Naive B cell (primary cell): Measurements from ENCODE around the gene AQP6. TPM values are rescaled to one million over a fixed set of nuclear protein-coding genes. Genes with fewer than 3 reads are reported as not detected.
A peak's percentile ranks its signal among the peaks of the same experiment; 100 is the strongest.

Experiments
- ATAC-seq, 2 donors: fragments of 150-1000 bp; cut with Tn5 transposase; 2 replicates each; pipeline ENCODE4 v1.10.0; 2021; ENCODE audit warnings: low read depth in 2 of 2, mild to moderate bottlenecking in 2 of 2, moderate library complexity in 2 of 2
- DNase-seq: peaks from one replicate; pipeline ENCODE4 v3.0.0; 2022
- H3K27ac Mint-ChIP-seq, 6 donors: one replicate each; pipeline ENCODE4 v1.8.0; 2020 to 2022; ENCODE audit warnings: mild to moderate bottlenecking in 6 of 6, mixed read lengths in 6 of 6, moderate library complexity in 5 of 6, inconsistent platforms in 2 of 6
- H3K27me3 Mint-ChIP-seq, 3 donors: one replicate each; pipeline ENCODE4 v1.8.0; 2021 to 2022; ENCODE audit warnings: mixed read lengths in 3 of 3, mild to moderate bottlenecking in 1 of 3
- H3K36me3 Mint-ChIP-seq, 2 donors: one replicate each; pipeline ENCODE4 v1.8.0; 2020 to 2022; ENCODE audit warnings: mixed read lengths in 2 of 2, inconsistent platforms in 1 of 2, mild to moderate bottlenecking in 1 of 2
- H3K4me1 Mint-ChIP-seq, 3 donors: one replicate each; pipeline ENCODE4 v1.8.0; 2020 to 2022; ENCODE audit warnings: mixed read lengths in 3 of 3, inconsistent platforms in 1 of 3, mild to moderate bottlenecking in 1 of 3, moderate library complexity in 1 of 3
- H3K4me3 Mint-ChIP-seq, 8 donors: one replicate each; pipeline ENCODE4 v1.8.0; 2020 to 2022; ENCODE audit warnings: mild to moderate bottlenecking in 8 of 8, mixed read lengths in 8 of 8, moderate library complexity in 8 of 8, inconsistent platforms in 2 of 8
- H3K9me3 Mint-ChIP-seq, 7 donors: one replicate each; pipeline ENCODE4 v1.8.0; 2020 to 2022; ENCODE audit warnings: mixed read lengths in 7 of 7, mild to moderate bottlenecking in 5 of 7, inconsistent platforms in 2 of 7, moderate library complexity in 1 of 7
- polyA plus RNA-seq, 6 donors: library from polyadenylated mRNA; unstranded; fragments of 300-500 nt; fragmentation: Illumina TruSeq; gene quantifications; one replicate each; pipeline ENCODE4 v1.2.3, GENCODE V29; 2021; ENCODE audit warnings: low read depth in 6 of 6

The AQP6 gene
- polyA plus RNA-seq, 6 donors from 2014 or later = not detected

GRCh38 chr12:49974231-49974675 lies 1.5 kb downstream of the AQP6 start:
- Mint-ChIP-seq H3K4me1 (no peaks in the 10 kb centered on the region), H3K27ac (no peak overlapping the region), H3K4me3 (no peak overlapping the region), H3K27me3 (no peaks in the 10 kb centered on the region), H3K9me3 (no peaks in the 10 kb centered on the region), H3K36me3 (no peaks in the 10 kb centered on the region)
- no peak for DNase-seq
- ATAC-seq = no peak

- Mint-ChIP-seq H3K27me3 (no peaks in the 10 kb centered on the region), H3K9me3 (no peaks in the 10 kb centered on the region), H3K36me3 (no peaks in the 10 kb centered on the region), H3K4me3 (no peak overlapping the region), H3K4me1 (no peaks in the 10 kb centered on the region), H3K27ac (no peak overlapping the region)
- ATAC-seq = no peak
- no peak for DNase-seq
These were observed 2.0 kb downstream of the AQP6 start for GRCh38 chr12:49974677-49975317.

- no peaks in the 10 kb centered on the region for H3K36me3 Mint-ChIP-seq
- H3K4me1 Mint-ChIP-seq = no peaks in the 10 kb centered on the region
These were observed 2.6 kb downstream of the AQP6 start for GRCh38 chr12:49975318-49975761.

GRCh38 chr12:49976557-49976956 lies 3.8 kb downstream of the AQP6 start:
- Mint-ChIP-seq H3K27ac (peak overlapping the region in 2 of 6 donors; percentile 22 to 61), H3K36me3 (no peaks in the 10 kb centered on the region), H3K9me3 (no peaks in the 10 kb centered on the region), H3K4me1 (no peaks in the 10 kb centered on the region), H3K27me3 (no peaks in the 10 kb centered on the region), H3K4me3 (no peak overlapping the region)
- ATAC-seq = no peak
- no peak for DNase-seq

More at GRCh38 chr12:49975318-49975761, 2.6 kb downstream of the AQP6 start:
- no peak overlapping the region for H3K27ac Mint-ChIP-seq
- DNase-seq (no peak), ATAC-seq (no peak)
- H3K9me3 Mint-ChIP-seq = no peaks in the 10 kb centered on the region
- H3K4me3 Mint-ChIP-seq = no peak overlapping the region
- no peaks in the 10 kb centered on the region for H3K27me3 Mint-ChIP-seq

GRCh38 chr12:49978125-49978524 lies 5.4 kb downstream of the AQP6 start:
- no peak overlapping the region for H3K4me3 Mint-ChIP-seq
- H3K27me3 Mint-ChIP-seq = no peaks in the 10 kb centered on the region
- no peaks in the 10 kb centered on the region for H3K9me3 Mint-ChIP-seq
- H3K27ac Mint-ChIP-seq = peak overlapping the region in 2 of 6 donors; percentile 52 to 66
- no peaks in the 10 kb centered on the region for H3K4me1 Mint-ChIP-seq
- no peak for DNase-seq
- no peak for ATAC-seq
- H3K36me3 Mint-ChIP-seq = no peaks in the 10 kb centered on the region

GRCh38 chr12:49979016-49979586 lies 6.4 kb downstream of the AQP6 start:
- Mint-ChIP-seq H3K4me3 (no peak overlapping the region), H3K36me3 (no peaks in the 10 kb centered on the region), H3K27ac (peak overlapping the region in 2 of 6 donors; percentile 22 to 71), H3K4me1 (no peaks in the 10 kb centered on the region), H3K27me3 (no peaks in the 10 kb centered on the region), H3K9me3 (no peaks in the 10 kb centered on the region)
- ATAC-seq (no peak), DNase-seq (no peak)

- H3K27ac Mint-ChIP-seq = peak overlapping the region in 2 of 6 donors; percentile 10 to 78
- H3K27me3 Mint-ChIP-seq = no peaks in the 10 kb centered on the region
- no peaks in the 10 kb centered on the region for H3K36me3 Mint-ChIP-seq
- DNase-seq (no peak), ATAC-seq (no peak)
- H3K9me3 Mint-ChIP-seq = no peaks in the 10 kb centered on the region
- no peaks in the 10 kb centered on the region for H3K4me1 Mint-ChIP-seq
- H3K4me3 Mint-ChIP-seq = no peak overlapping the region
These were observed 7.0 kb downstream of the AQP6 start for GRCh38 chr12:49979791-49980190.

GRCh38 chr12:49980501-49981349 lies 8.0 kb downstream of the AQP6 start:
- Mint-ChIP-seq H3K4me3 (peak overlapping the region in 1 of 8 donors; percentile 25), H3K9me3 (no peaks in the 10 kb centered on the region), H3K27me3 (no peaks in the 10 kb centered on the region), H3K27ac (peak overlapping the region in 1 of 6 donors; percentile 17), H3K36me3 (no peaks in the 10 kb centered on the region), H3K4me1 (no peaks in the 10 kb centered on the region)
- ATAC-seq (no peak), DNase-seq (no peak)

GRCh38 chr12:49982246-49983087 lies 9.7 kb downstream of the AQP6 start:
- DNase-seq (no peak), ATAC-seq (no peak)
- Mint-ChIP-seq H3K27me3 (no peaks in the 10 kb centered on the region), H3K9me3 (no peaks in the 10 kb centered on the region), H3K4me3 (no peak overlapping the region), H3K27ac (peak overlapping the region in 1 of 6 donors; percentile 51), H3K36me3 (peaks cover 0 to 4% of the 10 kb centered on the region in 2 donors), H3K4me1 (no peaks in the 10 kb centered on the region)

GRCh38 chr12:49983892-49984291 lies 11.1 kb downstream of the AQP6 start:
- ATAC-seq = no peak
- peak overlapping the region in 1 of 6 donors; percentile 23 for H3K27ac Mint-ChIP-seq
- no peak for DNase-seq
- no peaks in the 10 kb centered on the region for H3K9me3 Mint-ChIP-seq
- peaks cover 0 to 4% of the 10 kb centered on the region in 2 donors for H3K36me3 Mint-ChIP-seq
- H3K4me1 Mint-ChIP-seq = no peaks in the 10 kb centered on the region
- no peak overlapping the region for H3K4me3 Mint-ChIP-seq
- no peaks in the 10 kb centered on the region for H3K27me3 Mint-ChIP-seq

GRCh38 chr12:49984476-49985359 lies 12.0 kb downstream of the AQP6 start:
- Mint-ChIP-seq H3K27ac (peak overlapping the region in 1 of 6 donors; percentile 51), H3K9me3 (no peaks in the 10 kb centered on the region), H3K4me1 (no peaks in the 10 kb centered on the region), H3K36me3 (peaks cover 0 to 6% of the 10 kb centered on the region in 2 donors), H3K4me3 (no peak overlapping the region), H3K27me3 (no peaks in the 10 kb centered on the region)
- no peak for ATAC-seq
- no peak for DNase-seq

GRCh38 chr12:49985981-49986380 lies 13.2 kb downstream of the AQP6 start:
- Mint-ChIP-seq H3K4me1 (no peaks in the 10 kb centered on the region), H3K27ac (no peak overlapping the region), H3K4me3 (no peak overlapping the region), H3K9me3 (no peaks in the 10 kb centered on the region), H3K27me3 (no peaks in the 10 kb centered on the region), H3K36me3 (peaks cover 0 to 9% of the 10 kb centered on the region in 2 donors)
- no peak for ATAC-seq
- DNase-seq = no peak
